ENCODE results near the gene ZKSCAN2. TPM values are rescaled to one million over a fixed set of nuclear protein-coding genes. Genes with fewer than 3 reads are reported as not detected.

ZKSCAN2 gene
- total RNA-seq, 2 experiments from 2014 or later: 4.7 to 5.0 TPM

- DNase-seq: no peak
- H3K27me3 Mint-ChIP-seq: no peaks in the 10 kb centered on the region
- H3K27ac Mint-ChIP-seq: peak overlapping the region; percentile 31
- peaks cover 50% of the 10 kb centered on the region for H3K36me3 Mint-ChIP-seq (ENCODE audit: low read depth)
- ChIA-PET POLR2A (interaction anchor here (0.7 kb wide), 1 partner anchor 22 kb away, joined by 4 read pairs; no protein-coding TSS in a partner anchor), CTCF (interaction anchor here (0.6 to 1.4 kb wide), 3 partner anchors 17 to 55 kb away, joined by 3 to 4 read pairs (median 3); no protein-coding TSS in a partner anchor)
- H3K4me1 Mint-ChIP-seq: peaks cover 50% of the 10 kb centered on the region
- H3K9me3 Mint-ChIP-seq: no peaks in the 10 kb centered on the region
- no peak overlapping the region for H3K4me3 Mint-ChIP-seq
These were observed 2.8 kb upstream of the ZKSCAN2 start for GRCh38 chr16:25260416-25260815.

- Mint-ChIP-seq H3K27ac (peak overlapping the region; percentile 93), H3K27me3 (no peaks in the 10 kb centered on the region), H3K4me3 (peak overlapping the region; percentile 89), H3K4me1 (peaks cover 59% of the 10 kb centered on the region), H3K36me3 (ENCODE audit: low read depth) (peaks cover 46% of the 10 kb centered on the region), H3K9me3 (no peaks in the 10 kb centered on the region)
- POLR2A ChIA-PET: no interaction called here
- DNase-seq: peak; percentile 20
- CTCF ChIA-PET: interaction anchor here (1.4 kb wide), 1 partner anchor 25 kb away, joined by 4 read pairs; no protein-coding TSS in a partner anchor
These were observed 1.2 kb upstream of the ZKSCAN2 start for GRCh38 chr16:25258861-25259179.

GRCh38 chr16:25257956-25258860 lies 563 bp upstream of the ZKSCAN2 start:
- peak overlapping the region; percentile 93 for H3K27ac Mint-ChIP-seq
- peaks cover 45% of the 10 kb centered on the region for H3K36me3 Mint-ChIP-seq (ENCODE audit: low read depth)
- H3K9me3 Mint-ChIP-seq: no peaks in the 10 kb centered on the region
- H3K27me3 Mint-ChIP-seq: no peaks in the 10 kb centered on the region
- H3K4me1 Mint-ChIP-seq: peaks cover 63% of the 10 kb centered on the region
- POLR2A ChIA-PET: no interaction called here
- DNase-seq: peak; percentile 79
- peak overlapping the region; percentile 89 for H3K4me3 Mint-ChIP-seq
- CTCF ChIA-PET: no interaction called here

- POLR2A ChIA-PET: interaction anchor here (0.6 kb wide), 2 partner anchors 11 kb away, joined by 3 to 4 read pairs; no protein-coding TSS in a partner anchor
These were observed 763 bp downstream of the ZKSCAN2 start for GRCh38 chr16:25256695-25257469.

GRCh38 chr16:25253322-25253721 lies 4.3 kb downstream of the ZKSCAN2 start:
- H3K27me3 Mint-ChIP-seq: no peaks in the 10 kb centered on the region
- ChIA-PET POLR2A (no interaction called here), CTCF (interaction anchor here (1.2 kb wide), 1 partner anchor 20 kb away, joined by 4 read pairs; no protein-coding TSS in a partner anchor)
- peaks cover 2% of the 10 kb centered on the region for H3K9me3 Mint-ChIP-seq
- peaks cover 42% of the 10 kb centered on the region for H3K4me1 Mint-ChIP-seq
- no peak overlapping the region for H3K27ac Mint-ChIP-seq
- H3K36me3 Mint-ChIP-seq (ENCODE audit: low read depth): peaks cover 22% of the 10 kb centered on the region
- DNase-seq: no peak
- H3K4me3 Mint-ChIP-seq: no peak overlapping the region

More at GRCh38 chr16:25256695-25257469, 763 bp downstream of the ZKSCAN2 start:
- DNase-seq: peak; percentile 12
- Mint-ChIP-seq H3K36me3 (ENCODE audit: low read depth) (peaks cover 37% of the 10 kb centered on the region), H3K9me3 (no peaks in the 10 kb centered on the region), H3K27me3 (no peaks in the 10 kb centered on the region), H3K4me1 (peaks cover 70% of the 10 kb centered on the region), H3K4me3 (peak overlapping the region; percentile 89), H3K27ac (peak overlapping the region; percentile 98)
- CTCF ChIA-PET: interaction anchor here (0.9 kb wide), 1 partner anchor 23 kb away, joined by 3 read pairs; no protein-coding TSS in a partner anchor

GRCh38 chr16:25250467-25250866 lies 7.2 kb downstream of the ZKSCAN2 start:
- CTCF ChIA-PET: no interaction called here
- peaks cover 39% of the 10 kb centered on the region for H3K36me3 Mint-ChIP-seq (ENCODE audit: low read depth)
- H3K4me1 Mint-ChIP-seq: peaks cover 27% of the 10 kb centered on the region
- DNase-seq: no peak
- H3K9me3 Mint-ChIP-seq: peaks cover 5% of the 10 kb centered on the region
- POLR2A ChIA-PET: no interaction called here
- H3K4me3 Mint-ChIP-seq: no peak overlapping the region
- no peak overlapping the region for H3K27ac Mint-ChIP-seq
- no peaks in the 10 kb centered on the region for H3K27me3 Mint-ChIP-seq

- no peak for DNase-seq
- Mint-ChIP-seq H3K36me3 (ENCODE audit: low read depth) (no peaks in the 10 kb centered on the region), H3K27me3 (no peaks in the 10 kb centered on the region), H3K9me3 (no peaks in the 10 kb centered on the region), H3K27ac (no peak overlapping the region), H3K4me3 (no peak overlapping the region), H3K4me1 (no peaks in the 10 kb centered on the region)
- POLR2A ChIA-PET: no interaction called here
- CTCF ChIA-PET: interaction anchor here (0.6 to 1.4 kb wide), 2 partner anchors 11 to 223 kb away, joined by 3 read pairs; no protein-coding TSS in a partner anchor
These were observed 21.7 kb downstream of the ZKSCAN2 start for GRCh38 chr16:25235991-25236390.

- ChIA-PET POLR2A (no interaction called here), CTCF (interaction anchor here (0.6 kb wide), 1 partner anchor 505 kb away, joined by 3 read pairs; no protein-coding TSS in a partner anchor)
- H3K27me3 Mint-ChIP-seq: no peaks in the 10 kb centered on the region
These were observed 29.3 kb downstream of the ZKSCAN2 start for GRCh38 chr16:25228372-25228771.

GRCh38 chr16:25224731-25225319 lies 32.8 kb downstream of the ZKSCAN2 start:
- ChIA-PET POLR2A (no interaction called here), CTCF (interaction anchor here (0.6 to 1.9 kb wide), 12 partner anchors 8 to 209 kb away, joined by 3 to 7 read pairs (median 4); no protein-coding TSS in a partner anchor)
- H3K27me3 Mint-ChIP-seq: no peaks in the 10 kb centered on the region
- H3K4me1 Mint-ChIP-seq: no peaks in the 10 kb centered on the region
- no peaks in the 10 kb centered on the region for H3K9me3 Mint-ChIP-seq
- DNase-seq: no peak
- H3K4me3 Mint-ChIP-seq: no peak overlapping the region
- H3K27ac Mint-ChIP-seq: no peak overlapping the region
- no peaks in the 10 kb centered on the region for H3K36me3 Mint-ChIP-seq (ENCODE audit: low read depth)

More at GRCh38 chr16:25228372-25228771, 29.3 kb downstream of the ZKSCAN2 start:
- Mint-ChIP-seq H3K9me3 (no peaks in the 10 kb centered on the region), H3K36me3 (ENCODE audit: low read depth) (no peaks in the 10 kb centered on the region), H3K27ac (no peak overlapping the region), H3K4me1 (no peaks in the 10 kb centered on the region), H3K4me3 (no peak overlapping the region)
- DNase-seq: no peak

- no peak for DNase-seq
- H3K4me1 Mint-ChIP-seq: no peaks in the 10 kb centered on the region
- H3K36me3 Mint-ChIP-seq (ENCODE audit: low read depth): no peaks in the 10 kb centered on the region
- H3K4me3 Mint-ChIP-seq: no peak overlapping the region
- H3K9me3 Mint-ChIP-seq: no peaks in the 10 kb centered on the region
- no peaks in the 10 kb centered on the region for H3K27me3 Mint-ChIP-seq
- ChIA-PET POLR2A (no interaction called here), CTCF (interaction anchor here (0.6 kb wide), 1 partner anchor 149 kb away, joined by 3 read pairs; no protein-coding TSS in a partner anchor)
- H3K27ac Mint-ChIP-seq: no peak overlapping the region
These were observed 33.7 kb downstream of the ZKSCAN2 start for GRCh38 chr16:25223964-25224363.

- Mint-ChIP-seq H3K4me1 (no peaks in the 10 kb centered on the region), H3K9me3 (no peaks in the 10 kb centered on the region), H3K36me3 (ENCODE audit: low read depth) (no peaks in the 10 kb centered on the region), H3K4me3 (no peak overlapping the region), H3K27me3 (no peaks in the 10 kb centered on the region), H3K27ac (no peak overlapping the region)
- ChIA-PET POLR2A (no interaction called here), CTCF (interaction anchor here (1.1 to 1.7 kb wide), 3 partner anchors 20 to 175 kb away, joined by 3 to 4 read pairs (median 3); no protein-coding TSS in a partner anchor)
- no peak for DNase-seq
These were observed 34.7 kb downstream of the ZKSCAN2 start for GRCh38 chr16:25222959-25223358.

- POLR2A ChIA-PET: interaction anchor here (0.6 kb wide), 1 partner anchor 880 kb away, joined by 4 read pairs; no protein-coding TSS in a partner anchor
- H3K4me1 Mint-ChIP-seq: no peaks in the 10 kb centered on the region
- H3K4me3 Mint-ChIP-seq: no peak overlapping the region
- no peaks in the 10 kb centered on the region for H3K36me3 Mint-ChIP-seq (ENCODE audit: low read depth)
- no peak overlapping the region for H3K27ac Mint-ChIP-seq
- H3K9me3 Mint-ChIP-seq: no peaks in the 10 kb centered on the region
- no peaks in the 10 kb centered on the region for H3K27me3 Mint-ChIP-seq
- DNase-seq: no peak
- CTCF ChIA-PET: no interaction called here
These were observed 38.4 kb downstream of the ZKSCAN2 start for GRCh38 chr16:25219070-25219737.

All from activated CD4-positive, alpha-beta T cell treated with anti-CD3 and anti-CD28 coated beads, Interleukin-2, amount 10 ng/mL, durations not matched to agents 7 days and 5 days (primary cell).